H9 (cell line): ENCODE data around the gene FCGR3B. TPM values are rescaled to one million over a fixed set of nuclear protein-coding genes. Genes with fewer than 3 reads are reported as not detected.
"Not testable (repeated sequence)": the region's sequence is repeated elsewhere in the genome, so short reads cannot be mapped to it uniquely, and the experiment has no call there.

Experiments
- DNase-seq: peaks from one replicate; pipeline ENCODE4 v3.0.0-alpha.2; 2017
- H2AFZ ChIP-seq: one replicate; pipeline ENCODE4 v1.6.1; 2013; ENCODE audit warnings: mild to moderate bottlenecking, low read length, control low read depth, moderate library complexity
- H2AK5ac ChIP-seq: 2 replicates; pipeline ENCODE4 v1.6.1; 2013; ENCODE audit warnings: low read length, control low read depth, mixed read lengths; ENCODE audit not compliant: insufficient read length
- H2BK120ac ChIP-seq: one replicate; pipeline ENCODE4 v1.6.1; 2013; ENCODE audit warnings: low read depth, mild to moderate bottlenecking, low read length, control low read depth, inconsistent platforms; ENCODE audit not compliant: poor library complexity, severe bottlenecking
- H2BK12ac ChIP-seq: 2 replicates; pipeline ENCODE4 v1.6.1; 2013; ENCODE audit warnings: low read length, control low read depth, mixed read lengths, low read depth; ENCODE audit not compliant: insufficient read length
- H2BK15ac ChIP-seq: 2 replicates; pipeline ENCODE4 v1.6.1; 2013; ENCODE audit warnings: low read depth, low read length, control low read depth
- H2BK20ac ChIP-seq: one replicate; pipeline ENCODE4 v1.6.1; 2013; ENCODE audit warnings: low read depth, mild to moderate bottlenecking, low read length, control low read depth, inconsistent platforms; ENCODE audit not compliant: poor library complexity, severe bottlenecking
- H2BK5ac ChIP-seq: 2 replicates; pipeline ENCODE4 v1.6.1; 2013; ENCODE audit warnings: low read length, control low read depth, mixed read lengths; ENCODE audit not compliant: insufficient read length
- H3K14ac ChIP-seq: 2 replicates; pipeline ENCODE4 v1.6.1; 2013; ENCODE audit warnings: low read length, control low read depth; ENCODE audit not compliant: insufficient read depth
- H3K18ac ChIP-seq: 2 replicates; pipeline ENCODE4 v1.6.1; 2013; ENCODE audit warnings: low read depth, mild to moderate bottlenecking, mixed read lengths, low read length, control low read depth; ENCODE audit not compliant: insufficient read length
- H3K23ac ChIP-seq: 2 replicates; pipeline ENCODE4 v1.6.1; 2013; ENCODE audit warnings: low read length, control low read depth, mixed read lengths, low read depth; ENCODE audit not compliant: insufficient read length
- H3K23me2 ChIP-seq: 2 replicates; pipeline ENCODE4 v1.6.1; 2013; ENCODE audit warnings: low read depth, mild to moderate bottlenecking, mixed read lengths, low read length, control low read depth; ENCODE audit not compliant: insufficient read length, poor library complexity, severe bottlenecking
- H3K27ac ChIP-seq: 2 replicates; pipeline ENCODE4 v1.5.1; 2013; ENCODE audit warnings: low read length, control low read depth, mixed read lengths, low read depth; ENCODE audit not compliant: insufficient read length
- H3K27me3 ChIP-seq: 2 replicates; pipeline ENCODE4 v1.6.1; 2013; ENCODE audit warnings: low read length, control low read depth, inconsistent platforms; ENCODE audit not compliant: insufficient read depth
- H3K4ac ChIP-seq: 2 replicates; pipeline ENCODE4 v1.6.1; 2013; ENCODE audit warnings: low read depth, mild to moderate bottlenecking, control low read depth, inconsistent platforms, low read length, moderate library complexity
- H3K4me1 ChIP-seq: 2 replicates; pipeline ENCODE4 v1.6.1; 2013; ENCODE audit warnings: low read length, control low read depth, inconsistent platforms; ENCODE audit not compliant: insufficient read depth
- H3K4me2 ChIP-seq: 2 replicates; pipeline ENCODE4 v1.6.1; 2013; ENCODE audit warnings: low read length, control low read depth, mixed read lengths; ENCODE audit not compliant: insufficient read length, insufficient read depth
- H3K56ac ChIP-seq: 2 replicates; pipeline ENCODE4 v1.6.1; 2013; ENCODE audit warnings: low read depth, mild to moderate bottlenecking, mixed read lengths, low read length, control low read depth; ENCODE audit not compliant: insufficient read length
- H3K79me1 ChIP-seq: 2 replicates; pipeline ENCODE4 v1.6.1; 2013; ENCODE audit warnings: low read depth, mild to moderate bottlenecking, moderate library complexity, low read length, control low read depth, inconsistent platforms; ENCODE audit not compliant: insufficient read depth, poor library complexity, severe bottlenecking
- H3K79me2 ChIP-seq: 2 replicates; pipeline ENCODE4 v1.6.1; 2013; ENCODE audit warnings: low read length, control low read depth, inconsistent platforms; ENCODE audit not compliant: insufficient read depth
- H3K9ac ChIP-seq: 2 replicates; pipeline ENCODE4 v1.6.1; 2013; ENCODE audit warnings: low read length, control low read depth, mixed read lengths; ENCODE audit not compliant: insufficient read length; ENCODE audit errors: extremely low read depth
- H3K9me3 ChIP-seq: one replicate; pipeline ENCODE4 v1.6.1; 2013; ENCODE audit warnings: low read depth, low read length, inconsistent platforms; ENCODE audit not compliant: control insufficient read depth
- H3T11ph ChIP-seq: one replicate; pipeline ENCODE4 v1.6.1; 2013; ENCODE audit warnings: mild to moderate bottlenecking, low read length, control low read depth, inconsistent platforms
- H4K20me1 ChIP-seq: one replicate; pipeline ENCODE4 v1.6.1; 2013; ENCODE audit not compliant: control insufficient read depth, insufficient read length, insufficient read depth
- H4K5ac ChIP-seq: 2 replicates; pipeline ENCODE4 v1.6.1; 2013; ENCODE audit warnings: low read depth, mild to moderate bottlenecking, mixed read lengths, low read length, control low read depth; ENCODE audit not compliant: insufficient read length
- H4K8ac ChIP-seq: replicated peaks from 2 replicates; pipeline ENCODE4 v1.6.1; 2013; ENCODE audit warnings: low read length, control low read depth, mixed read lengths, low read depth; ENCODE audit not compliant: insufficient read length
- H4K91ac ChIP-seq: 2 replicates; pipeline ENCODE4 v1.6.1; 2013; ENCODE audit warnings: low read depth, mild to moderate bottlenecking, moderate library complexity, mixed read lengths, low read length, control low read depth; ENCODE audit not compliant: insufficient read length
- H3K27ac Mint-ChIP-seq, 3 experiments: 2 replicates in 2 of 3; 3 replicates in 1 of 3; pipeline ENCODE4 v1.8.0; 2020 to 2021; ENCODE audit warnings: mixed read lengths in 3 of 3, mild to moderate bottlenecking in 1 of 3, moderate library complexity in 1 of 3
- H3K27me3 Mint-ChIP-seq: 2 replicates; pipeline ENCODE4 v1.8.0; 2021; ENCODE audit warnings: low read depth, mild to moderate bottlenecking, moderate library complexity, mixed read lengths
- H3K36me3 Mint-ChIP-seq, 3 experiments: 2 replicates in 2 of 3; 3 replicates in 1 of 3; pipeline ENCODE4 v1.8.0; 2020 to 2021; ENCODE audit warnings: low read depth in 3 of 3, mixed read lengths in 3 of 3; ENCODE audit not compliant: insufficient read depth in 1 of 3
- H3K4me1 Mint-ChIP-seq, 2 experiments: 2 replicates each; pipeline ENCODE4 v1.8.0; 2020; ENCODE audit warnings: mixed read lengths in 2 of 2
- H3K4me3 Mint-ChIP-seq, 2 experiments: 2 replicates in 1 of 2; 3 replicates in 1 of 2; pipeline ENCODE4 v1.8.0; 2020 to 2021; ENCODE audit warnings: mild to moderate bottlenecking in 2 of 2, mixed read lengths in 2 of 2, moderate library complexity in 1 of 2
- H3K9me3 Mint-ChIP-seq, 2 experiments: 2 replicates in 1 of 2; 3 replicates in 1 of 2; pipeline ENCODE4 v1.8.0; 2020; ENCODE audit warnings: mild to moderate bottlenecking in 2 of 2, mixed read lengths in 2 of 2, moderate library complexity in 1 of 2
- WGBS: extraction: QIAGEN DNeasy Blood & Tissue Kit; methylation state at CpG from one replicate; pipeline ENCODE4 v1.1.7; 2013; ENCODE audit warnings: missing lambda C conversion rate, low lambda C conversion rate, mixed read lengths; ENCODE audit not compliant: insufficient read length; ENCODE audit errors: extremely low coverage; 5-methylcytosine and 5-hydroxymethylcytosine counted together
- total RNA-seq: library from RNA; stranded (reverse); gene quantifications from 2 replicates; pipeline ENCODE4 v1.2.1, GENCODE V29; 2021

Gene FCGR3B
- total RNA-seq, 1 experiment from 2014 or later: not detected

- not testable (repeated sequence) for H3K27me3 Mint-ChIP-seq, H2BK20ac ChIP-seq, H4K20me1 ChIP-seq, H2BK15ac ChIP-seq, H3K4me1 ChIP-seq, H4K5ac ChIP-seq, H3K18ac ChIP-seq, H3K27ac ChIP-seq, H2AK5ac ChIP-seq, H3K4ac ChIP-seq, H3K56ac ChIP-seq, H3K27me3 ChIP-seq, H2BK12ac ChIP-seq, H3K9me3 ChIP-seq, H3K27ac Mint-ChIP-seq, H3K23me2 ChIP-seq, H3K4me1 Mint-ChIP-seq, H3K23ac ChIP-seq, H2BK5ac ChIP-seq, H3K36me3 Mint-ChIP-seq, H4K91ac ChIP-seq, H4K8ac ChIP-seq, H2BK120ac ChIP-seq, H3K4me3 Mint-ChIP-seq, H3K79me2 ChIP-seq, H3K79me1 ChIP-seq, H3K9ac ChIP-seq, H3K14ac ChIP-seq, H3K9me3 Mint-ChIP-seq, H3K4me2 ChIP-seq, DNase-seq, H2AFZ ChIP-seq, H3T11ph ChIP-seq
- no CpG with 5 or more reads among the region's 9 CpGs for WGBS
These were observed 30.8 kb upstream of the FCGR3B start for GRCh38 chr1:161661660-161662311.

GRCh38 chr1:161658524-161658923 is 27.5 kb upstream of the FCGR3B start:
- not testable (repeated sequence) for H3K23me2 ChIP-seq, H2BK12ac ChIP-seq, H3K27me3 Mint-ChIP-seq, H2BK15ac ChIP-seq, H3K14ac ChIP-seq, H2AFZ ChIP-seq, H3K56ac ChIP-seq, DNase-seq, H3K36me3 Mint-ChIP-seq, H3K4me2 ChIP-seq, H3K4me1 ChIP-seq, H2AK5ac ChIP-seq, H3K27me3 ChIP-seq, H3K9me3 ChIP-seq, H4K91ac ChIP-seq, H3K18ac ChIP-seq, H3T11ph ChIP-seq, H3K4me3 Mint-ChIP-seq, H3K27ac ChIP-seq, H2BK120ac ChIP-seq, H3K4ac ChIP-seq, H3K23ac ChIP-seq, H3K9me3 Mint-ChIP-seq, H4K20me1 ChIP-seq, H3K79me2 ChIP-seq, H3K9ac ChIP-seq, H3K79me1 ChIP-seq, H3K27ac Mint-ChIP-seq, H2BK5ac ChIP-seq, H3K4me1 Mint-ChIP-seq, H2BK20ac ChIP-seq, H4K8ac ChIP-seq, H4K5ac ChIP-seq
